PFSK-1 (cell line): ENCODE data around the gene TEX52.

Experiments used
- FOXP2 ChIP-seq: optimal IDR thresholded peaks from 2 replicates; pipeline ENCODE3; 2011; ENCODE audit warnings: borderline replicate concordance, control low read depth, inconsistent platforms; ENCODE audit not compliant: insufficient read depth; ENCODE audit errors: extremely low read length, extremely low read depth
- POLR2AphosphoS5 ChIP-seq: IDR thresholded peaks from 2 replicates; pipeline ENCODE4 v1.6.1; 2012; ENCODE audit warnings: low read depth, mild to moderate bottlenecking, control low read depth, low read length, moderate library complexity
- SIN3A ChIP-seq: IDR thresholded peaks from 2 replicates; pipeline ENCODE4 v1.6.1; 2012; ENCODE audit warnings: mild to moderate bottlenecking, low read length, moderate library complexity, borderline replicate concordance; ENCODE audit not compliant: insufficient read depth
- TAF1 ChIP-seq: IDR thresholded peaks from 2 replicates; pipeline ENCODE4 v1.6.1; 2012; ENCODE audit warnings: low read length, control low read depth, borderline replicate concordance; ENCODE audit not compliant: insufficient read depth
- TF ChIP-seq, protein P1 (sequence below), 2 experiments: IDR thresholded peaks; 2 replicates each; pipeline versions ENCODE4 v1.6.1 to v1.8.0; 2011 to 2012; ENCODE audit warnings: low read depth in 2 of 2, low read length in 2 of 2, control low read depth in 1 of 2, inconsistent platforms in 1 of 2, mild to moderate bottlenecking in 1 of 2, moderate library complexity in 1 of 2; ENCODE audit not compliant: insufficient read depth in 1 of 2

The TEX52 gene

DNA sequence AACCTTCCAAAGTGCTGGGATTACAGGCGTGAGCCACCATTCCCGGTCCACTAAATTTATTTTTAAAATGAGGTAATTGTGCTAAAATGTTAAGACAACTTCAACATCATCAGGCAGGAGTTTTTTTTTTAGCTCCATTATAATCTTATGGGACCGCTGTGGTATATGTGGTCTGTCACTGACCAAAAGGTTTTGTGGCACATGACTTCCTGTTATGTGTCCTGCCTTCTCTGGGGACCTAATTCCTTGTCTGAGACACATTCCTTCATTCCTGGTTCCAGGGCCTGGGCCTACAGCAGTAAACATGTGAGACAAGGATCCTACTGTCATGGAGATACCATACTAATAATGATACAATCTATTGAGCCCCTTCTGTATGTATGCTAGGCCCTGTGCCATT is 4.9 kb downstream of the TEX52 start:
- TF ChIP-seq FOXP2 (no peak), TAF1 (no peak), POLR2AphosphoS5 (no peak), SIN3A (no peak)
- TF ChIP-seq, protein P1, sequence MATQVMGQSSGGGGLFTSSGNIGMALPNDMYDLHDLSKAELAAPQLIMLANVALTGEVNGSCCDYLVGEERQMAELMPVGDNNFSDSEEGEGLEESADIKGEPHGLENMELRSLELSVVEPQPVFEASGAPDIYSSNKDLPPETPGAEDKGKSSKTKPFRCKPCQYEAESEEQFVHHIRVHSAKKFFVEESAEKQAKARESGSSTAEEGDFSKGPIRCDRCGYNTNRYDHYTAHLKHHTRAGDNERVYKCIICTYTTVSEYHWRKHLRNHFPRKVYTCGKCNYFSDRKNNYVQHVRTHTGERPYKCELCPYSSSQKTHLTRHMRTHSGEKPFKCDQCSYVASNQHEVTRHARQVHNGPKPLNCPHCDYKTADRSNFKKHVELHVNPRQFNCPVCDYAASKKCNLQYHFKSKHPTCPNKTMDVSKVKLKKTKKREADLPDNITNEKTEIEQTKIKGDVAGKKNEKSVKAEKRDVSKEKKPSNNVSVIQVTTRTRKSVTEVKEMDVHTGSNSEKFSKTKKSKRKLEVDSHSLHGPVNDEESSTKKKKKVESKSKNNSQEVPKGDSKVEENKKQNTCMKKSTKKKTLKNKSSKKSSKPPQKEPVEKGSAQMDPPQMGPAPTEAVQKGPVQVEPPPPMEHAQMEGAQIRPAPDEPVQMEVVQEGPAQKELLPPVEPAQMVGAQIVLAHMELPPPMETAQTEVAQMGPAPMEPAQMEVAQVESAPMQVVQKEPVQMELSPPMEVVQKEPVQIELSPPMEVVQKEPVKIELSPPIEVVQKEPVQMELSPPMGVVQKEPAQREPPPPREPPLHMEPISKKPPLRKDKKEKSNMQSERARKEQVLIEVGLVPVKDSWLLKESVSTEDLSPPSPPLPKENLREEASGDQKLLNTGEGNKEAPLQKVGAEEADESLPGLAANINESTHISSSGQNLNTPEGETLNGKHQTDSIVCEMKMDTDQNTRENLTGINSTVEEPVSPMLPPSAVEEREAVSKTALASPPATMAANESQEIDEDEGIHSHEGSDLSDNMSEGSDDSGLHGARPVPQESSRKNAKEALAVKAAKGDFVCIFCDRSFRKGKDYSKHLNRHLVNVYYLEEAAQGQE (IDR thresholded peaks at IDR 0.05; ENCODE audit: insufficient read depth in 1 of 2, low read depth in 2 of 2, low read length in 2 of 2): no peak

DNA sequence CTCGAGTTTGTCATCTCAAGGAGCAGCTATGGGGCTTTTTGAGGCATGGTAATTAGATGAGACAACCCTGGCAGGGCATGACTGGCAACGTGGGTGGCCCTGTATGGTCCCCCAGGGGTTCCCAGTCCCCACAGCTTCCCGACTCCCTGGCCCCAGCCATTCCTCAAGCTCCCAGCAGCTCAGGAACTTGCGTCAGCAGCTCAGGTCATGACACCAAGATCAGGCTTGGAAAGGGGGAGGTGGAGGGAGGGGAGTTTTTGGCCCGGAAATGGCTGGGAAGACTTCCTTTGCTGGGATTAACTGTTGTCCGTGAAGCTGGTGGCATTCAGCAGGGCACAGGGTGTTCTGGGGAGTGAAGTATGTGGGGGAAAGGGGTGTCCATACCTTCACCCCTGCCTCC is 11.6 kb downstream of the TEX52 start:
- TF ChIP-seq FOXP2 (peak; percentile 30), POLR2AphosphoS5 (no peak), TAF1 (no peak), SIN3A (no peak)
- TF ChIP-seq, protein P1 (IDR thresholded peaks at IDR 0.05; ENCODE audit: insufficient read depth in 1 of 2, low read depth in 2 of 2, low read length in 2 of 2): no peak

DNA sequence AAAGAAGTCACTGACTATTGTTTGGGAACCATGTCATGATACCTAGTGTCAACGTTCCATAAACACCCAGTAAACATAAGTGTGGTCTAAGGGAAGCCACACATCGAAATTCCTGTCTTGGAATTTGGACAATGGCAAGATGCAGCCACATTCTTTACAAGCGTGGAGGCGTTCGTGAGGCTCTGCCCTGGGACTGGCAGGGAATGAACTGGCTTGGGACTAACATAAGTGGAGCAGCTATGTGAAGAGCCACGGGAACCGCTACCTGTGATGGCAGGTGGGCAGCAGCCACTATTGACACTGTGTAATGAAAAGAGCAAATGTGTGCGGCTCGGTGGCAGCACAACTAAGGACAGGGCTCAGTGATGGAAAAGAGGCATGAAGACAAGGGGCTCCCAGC is 12.1 kb downstream of the TEX52 start:
- TF ChIP-seq TAF1: no peak
- TF ChIP-seq, protein P1 (IDR thresholded peaks at IDR 0.05; ENCODE audit: insufficient read depth in 1 of 2, low read depth in 2 of 2, low read length in 2 of 2): no peak
- no peak for TF ChIP-seq POLR2AphosphoS5
- TF ChIP-seq SIN3A: no peak
- no peak for TF ChIP-seq FOXP2

DNA sequence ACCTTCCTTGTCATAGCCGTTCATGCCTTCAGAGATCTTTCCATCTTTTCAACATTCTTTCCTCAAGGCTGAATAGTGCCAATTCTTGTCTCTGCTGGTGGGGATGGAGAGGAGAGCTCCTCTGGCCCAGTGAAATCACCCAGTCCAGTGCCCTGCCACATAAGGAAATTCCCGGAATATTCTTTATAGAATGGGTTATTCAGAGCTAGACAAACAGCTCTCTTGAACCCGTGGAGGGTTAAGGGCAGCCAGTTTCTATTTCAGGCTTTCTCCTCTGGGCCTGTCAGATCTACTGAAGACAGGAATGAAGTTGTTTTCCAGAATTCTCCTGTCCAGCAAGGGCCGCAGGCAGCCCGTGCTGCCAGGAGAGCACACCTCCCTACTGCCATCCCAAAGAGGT is 13.9 kb downstream of the TEX52 start:
- TF ChIP-seq SIN3A: no peak
- TF ChIP-seq POLR2AphosphoS5: no peak
- TF ChIP-seq, protein P1 (IDR thresholded peaks at IDR 0.05; ENCODE audit: insufficient read depth in 1 of 2, low read depth in 2 of 2, low read length in 2 of 2): no peak
- no peak for TF ChIP-seq TAF1
- TF ChIP-seq FOXP2: no peak

DNA sequence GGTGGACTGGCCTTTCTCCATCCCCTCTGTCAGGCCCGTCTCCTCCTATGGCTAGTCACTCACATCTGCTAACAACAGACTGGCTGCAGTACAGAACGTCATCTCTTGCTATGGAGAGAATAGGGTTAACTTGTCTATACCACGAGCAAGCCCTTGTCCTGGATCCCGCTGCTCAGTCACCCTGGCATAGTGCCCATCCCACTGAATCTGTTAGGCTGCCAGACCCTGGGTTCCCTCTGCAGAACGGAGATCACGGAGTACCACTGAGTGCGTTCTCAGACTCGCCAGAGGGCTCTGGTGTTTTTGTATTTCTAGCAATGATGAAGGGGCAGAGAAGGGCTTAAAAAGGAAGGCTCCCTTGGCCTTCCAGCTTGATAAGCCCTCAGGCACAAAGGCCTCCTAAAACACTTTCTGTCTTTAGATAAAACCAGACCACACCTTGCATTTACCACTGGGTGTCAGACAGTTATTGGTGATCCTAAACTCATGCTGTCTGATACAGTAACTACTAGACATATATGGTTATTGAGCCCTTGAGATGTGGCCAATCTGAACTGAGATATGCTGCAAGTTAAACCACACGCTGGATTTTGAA is 15.7 kb downstream of the TEX52 start:
- no peak for TF ChIP-seq TAF1
- no peak for TF ChIP-seq SIN3A
